Measurements from ENCODE around the gene PSG4. TPM values are rescaled to one million over a fixed set of nuclear protein-coding genes. Genes with fewer than 3 reads are reported as not detected.

PSG4 gene
- total RNA-seq, result under 0.01 and 0.16 TPM in 2 replicates

DNA sequence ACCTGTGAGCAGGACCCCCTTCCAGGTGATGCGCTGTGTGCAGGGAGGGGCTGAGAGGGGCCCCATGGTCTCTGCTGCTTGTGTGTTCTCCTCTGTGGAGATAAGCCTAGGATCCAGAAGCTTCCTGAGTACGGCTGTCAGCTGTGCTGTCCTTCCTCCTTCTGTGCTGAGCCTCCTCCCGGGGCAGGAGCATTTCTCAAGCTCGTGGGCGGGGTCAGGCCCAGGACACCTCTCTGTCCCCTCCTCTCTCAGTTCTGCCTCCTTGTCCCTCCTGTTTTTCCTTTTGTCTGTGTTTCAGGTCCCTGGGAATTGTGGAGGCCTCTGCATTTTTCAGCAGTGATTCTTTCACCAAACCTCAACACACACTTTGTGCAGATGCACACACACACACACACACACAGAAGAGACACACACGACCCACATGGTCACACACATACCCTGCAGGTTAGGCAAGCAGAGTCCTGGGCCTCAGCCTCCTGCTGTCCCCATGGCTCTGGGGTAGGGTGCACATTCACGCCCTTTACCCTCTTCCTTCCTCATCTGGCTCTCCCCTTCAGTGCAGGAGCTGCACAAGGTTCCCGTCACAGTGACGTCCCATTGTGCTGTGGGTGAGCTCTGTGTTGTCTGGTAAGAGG, at the start of gene PSG4:
PSG4 (minus strand) TSS at position 168 of the 635 bp plus-strand sequence; CDS start at position 66, 102 bp downstream.

DNA sequence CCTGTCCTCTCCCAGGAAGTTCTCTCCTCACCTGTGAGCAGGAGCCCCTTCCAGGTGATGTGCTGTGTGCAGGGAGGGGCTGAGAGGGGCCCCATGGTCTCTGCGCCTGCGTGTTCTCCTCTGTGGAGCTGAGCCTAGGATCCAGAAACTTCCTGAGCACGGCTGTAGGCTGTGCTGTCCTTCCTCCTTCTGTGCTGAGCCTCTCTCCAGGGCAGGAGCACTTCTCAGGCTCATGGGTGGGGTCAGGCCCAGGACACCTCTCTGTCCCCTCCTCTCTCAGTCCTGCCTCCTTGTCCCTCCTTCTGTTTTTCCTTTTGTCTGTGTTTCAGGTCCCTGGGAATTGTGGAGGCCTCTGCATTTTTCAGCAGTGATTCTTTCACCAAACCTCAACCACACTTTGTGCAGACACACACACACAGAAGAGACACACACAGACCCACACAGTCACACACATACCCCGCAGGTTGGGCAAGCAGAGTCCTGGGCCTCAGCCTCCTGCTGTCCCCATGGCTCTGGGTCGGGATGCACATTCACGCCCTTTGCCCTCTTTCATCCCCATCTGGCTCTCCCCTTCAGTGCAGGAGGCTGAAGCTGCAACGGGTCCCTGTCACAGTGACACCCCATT, 19.0 kb downstream of the PSG4 start, which contains the start of gene PSG5:
PSG5 (minus strand) TSS at position 226 of the 625 bp plus-strand sequence; CDS start at position 95, 131 bp downstream.

Other genes with a start within 250 kb of the PSG4 start
- not detected in 2 replicates for gene PSG11, start 179.2 kb downstream of the PSG4 start, total RNA-seq
- not detected in 2 replicates for gene PSG2, start 122.9 kb downstream of the PSG4 start, total RNA-seq
- gene PSG5, start 19.1 kb downstream of the PSG4 start, total RNA-seq, result 3.8 TPM in 1 of 2 replicates, not detected in the other
- gene PSG9, start 63.9 kb upstream of the PSG4 start, total RNA-seq, result under 0.01 TPM in 1 of 2 replicates, not detected in the other
- 0.16 TPM in 1 of 2 replicates, not detected in the other for gene CD177, start 148.0 kb upstream of the PSG4 start, total RNA-seq
- gene TEX101, start 209.3 kb upstream of the PSG4 start, total RNA-seq, result not detected in 2 replicates